COR-L47 (cell line): ENCODE measurements around the gene ALPK3.
A peak's percentile ranks its signal among the peaks of the same experiment; 100 is the strongest.

Source experiments
- DNase-seq: peaks from one replicate; lab custom pipeline; 2025; lab: John Stamatoyannopoulos, UW

The ALPK3 gene

DNA sequence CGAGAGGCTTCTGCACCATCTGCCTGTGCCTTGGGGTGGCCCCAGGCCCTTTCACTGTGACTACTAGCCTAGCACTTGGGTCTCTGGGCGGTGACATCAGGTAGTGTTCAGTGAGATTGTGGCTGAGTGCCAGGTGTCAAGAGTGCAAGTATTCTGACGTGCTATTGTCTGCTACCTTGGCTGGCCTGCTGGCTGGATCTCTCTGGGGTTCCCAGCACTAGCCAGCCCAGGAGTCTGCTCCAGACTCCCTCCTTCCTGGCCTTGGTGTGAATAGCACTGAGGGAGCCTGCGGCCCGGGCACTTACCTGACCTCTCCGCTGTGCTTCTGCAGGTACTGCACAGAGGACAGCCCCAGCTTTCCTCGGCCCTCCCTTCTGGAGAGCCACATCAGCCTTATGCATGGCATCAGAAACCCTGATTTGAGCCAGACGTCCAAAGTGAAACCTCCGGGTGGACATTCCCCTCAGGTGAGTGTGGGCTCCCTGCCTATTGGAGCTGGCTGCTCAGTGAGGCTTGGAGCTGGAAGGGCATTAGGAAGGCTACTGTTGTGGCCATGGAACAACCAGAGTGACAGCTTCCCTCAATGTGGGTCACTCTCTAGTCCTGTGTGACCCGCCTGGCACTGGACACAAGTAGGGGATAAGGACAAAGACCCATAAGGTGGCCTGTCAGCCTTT lies 17.5 kb upstream of the ALPK3 start:
- no peak for DNase-seq

DNA sequence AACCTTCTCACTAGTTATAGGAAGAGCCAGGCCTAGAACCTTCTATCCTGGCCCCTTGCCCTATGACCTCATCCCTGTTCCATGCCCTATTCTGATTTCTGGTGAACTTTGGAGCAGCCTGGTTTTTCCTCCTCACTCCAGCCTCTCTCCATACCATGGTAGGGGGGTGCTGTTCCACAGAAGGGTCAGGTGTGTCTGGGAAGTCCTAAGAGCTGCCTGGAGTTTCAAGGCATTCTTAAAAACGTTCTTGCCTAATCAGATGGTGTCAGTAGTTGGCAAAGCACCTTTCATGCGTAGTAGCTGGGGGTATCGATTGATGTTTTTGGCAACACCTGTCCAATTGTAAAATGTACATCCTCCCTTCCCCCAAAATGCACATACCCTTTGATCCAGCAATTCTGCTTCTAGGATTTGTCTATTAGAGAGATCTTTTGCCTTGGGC lies 16.8 kb upstream of the ALPK3 start:
- DNase-seq = no peak

DNA sequence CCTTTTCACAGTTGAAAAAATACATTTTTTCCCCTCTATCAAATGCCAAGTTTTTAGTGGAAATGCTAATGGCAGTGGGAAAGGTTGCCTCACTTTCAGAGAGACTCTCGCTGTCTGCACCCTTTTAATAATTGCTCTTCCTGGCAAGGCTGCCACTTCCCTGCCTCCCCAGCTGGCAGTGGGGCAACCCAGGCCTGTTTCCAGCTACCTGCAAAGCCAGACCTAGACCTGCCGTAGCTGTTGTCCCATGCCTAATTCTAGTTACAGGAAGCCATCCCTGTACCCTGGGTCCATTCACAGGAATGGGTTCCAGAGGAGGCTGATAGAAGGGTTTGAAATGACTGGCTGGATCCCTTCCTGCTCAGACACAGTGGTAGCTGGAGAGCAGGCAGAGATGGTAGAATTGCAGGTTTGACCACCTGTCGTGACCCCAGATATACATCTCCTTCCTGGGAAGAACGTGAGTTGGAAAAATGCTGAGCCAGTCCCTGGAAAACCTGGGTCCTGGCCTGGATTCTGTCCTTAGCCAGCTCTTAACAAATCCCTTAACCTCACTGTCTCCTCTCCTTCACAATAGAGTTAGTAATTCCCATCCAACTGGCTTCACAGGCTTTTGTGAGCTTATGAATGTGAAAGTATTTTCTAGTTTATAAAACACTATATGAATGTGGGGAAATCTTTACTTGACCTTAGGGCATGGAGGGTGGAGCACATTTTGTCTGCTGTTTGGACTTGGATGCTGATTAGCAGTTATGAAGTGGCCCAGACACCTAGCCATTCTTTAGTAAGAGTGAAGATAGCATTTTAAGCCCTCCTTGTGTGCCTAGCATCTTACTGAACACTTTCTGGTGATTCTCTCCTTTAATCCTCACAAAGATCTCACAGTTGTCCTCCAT lies 12.9 kb upstream of the ALPK3 start:
- no peak for DNase-seq

DNA sequence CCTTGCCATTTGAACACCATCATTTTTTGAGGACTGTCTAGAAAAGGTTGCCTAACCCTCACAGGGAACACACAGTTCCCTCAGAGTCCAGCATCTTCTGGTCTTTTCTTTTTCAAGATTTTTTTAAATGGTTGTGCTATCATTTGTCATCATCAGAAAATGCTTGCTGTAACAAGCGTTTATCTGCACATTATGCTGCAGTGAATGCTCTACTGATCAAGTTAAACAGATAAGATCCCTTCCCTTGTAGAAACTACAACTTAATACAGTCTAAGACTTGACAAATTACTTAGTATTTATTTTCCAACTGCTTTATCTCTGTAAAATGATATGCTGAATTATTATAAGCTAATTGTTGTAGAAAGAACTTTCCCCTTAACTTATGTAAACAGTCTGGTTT lies 11.9 kb upstream of the ALPK3 start:
- DNase-seq = no peak

DNA sequence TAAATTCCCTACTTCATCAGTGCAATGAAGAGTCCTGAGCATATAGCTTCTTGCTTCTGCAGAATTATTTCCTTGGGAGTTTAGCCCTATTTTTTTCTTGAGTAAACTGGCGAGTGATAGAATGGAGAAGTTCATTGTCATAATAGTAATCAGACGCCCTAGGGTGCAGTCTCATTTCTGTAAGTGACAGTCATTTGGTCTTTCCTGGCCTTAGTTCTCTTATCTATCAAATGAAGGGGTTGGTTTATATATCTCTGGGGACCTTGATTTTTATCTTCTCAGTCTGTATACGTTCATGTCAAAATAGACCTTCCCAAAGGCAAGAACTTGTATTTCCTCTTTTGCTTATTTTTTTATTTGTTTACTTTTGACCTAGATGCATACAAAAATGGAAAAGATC lies 9.9 kb upstream of the ALPK3 start:
- DNase-seq = no peak

DNA sequence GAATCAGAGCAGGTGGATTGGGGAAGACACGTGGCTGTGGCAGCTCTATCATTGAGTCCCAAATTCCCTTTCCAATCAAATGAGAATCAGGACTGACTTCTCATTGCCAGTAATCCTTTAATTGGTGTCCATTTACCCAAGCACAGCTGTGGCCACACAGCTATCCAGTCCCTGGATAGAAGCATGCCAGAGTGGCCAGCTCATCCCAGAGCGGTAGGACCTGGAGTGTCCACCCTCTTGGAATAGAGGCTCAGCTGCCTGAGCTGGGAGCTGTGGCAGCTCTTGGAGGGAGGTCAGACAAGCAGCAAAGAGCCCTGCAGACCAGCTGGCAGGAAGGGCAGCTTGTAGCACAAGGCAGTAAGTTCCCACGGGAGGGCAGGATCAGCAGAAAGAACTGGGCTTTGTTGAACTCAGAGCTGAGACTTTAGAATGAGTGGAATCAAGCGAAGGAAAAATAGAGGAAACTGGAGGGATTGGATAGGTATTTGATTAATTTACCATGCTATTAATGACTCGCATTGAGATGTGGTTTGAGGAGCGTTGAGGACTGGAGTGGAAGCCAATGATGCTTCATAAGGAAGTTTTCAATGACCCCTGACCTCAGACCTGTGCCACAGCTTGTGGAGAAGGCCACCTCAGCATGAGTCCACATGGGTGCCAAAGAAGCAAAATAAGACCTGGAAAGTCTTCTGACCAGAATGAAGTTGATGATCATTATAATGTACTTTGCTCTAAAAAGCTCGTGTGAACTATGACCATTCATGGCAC lies 6.9 kb upstream of the ALPK3 start:
- no peak for DNase-seq

DNA sequence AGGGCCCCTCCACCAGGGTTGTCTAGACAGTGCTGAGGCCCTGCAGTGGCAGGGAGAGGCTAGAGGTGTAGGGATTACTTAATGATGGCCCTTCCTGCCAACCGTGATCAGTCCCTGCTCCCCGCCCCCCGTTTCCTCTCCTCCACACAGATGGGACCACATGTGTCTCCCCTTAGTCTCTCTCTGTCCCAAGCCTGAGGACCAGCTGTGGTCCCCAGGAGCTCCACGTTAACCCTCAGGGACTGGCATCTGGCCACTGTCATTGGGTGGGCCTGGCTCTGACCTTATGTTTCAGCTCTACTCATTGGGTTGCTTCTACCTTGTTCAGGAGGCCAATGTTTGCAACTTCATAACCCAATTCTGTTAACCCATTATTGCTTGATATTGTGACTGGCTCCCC lies 6.0 kb upstream of the ALPK3 start:
- no peak for DNase-seq

DNA sequence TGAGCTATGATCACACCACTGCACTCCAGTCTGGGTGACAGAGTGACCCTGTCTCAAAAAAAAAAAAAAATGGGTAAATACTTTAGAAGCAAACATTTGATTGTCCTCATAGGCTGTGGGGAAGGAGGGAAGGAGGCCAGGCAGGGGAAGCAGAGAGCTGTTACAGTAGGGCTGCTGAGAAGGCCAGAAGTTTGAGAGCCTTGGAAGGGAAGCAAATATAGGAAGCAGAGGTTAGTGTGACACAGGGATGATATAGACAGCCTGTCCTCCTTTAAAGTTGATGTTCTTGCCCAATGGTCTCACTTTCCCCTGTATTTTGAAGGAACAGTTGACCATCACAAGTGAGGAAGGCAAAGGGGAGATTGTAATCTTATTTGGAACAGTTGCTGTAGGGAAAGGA lies 5.3 kb upstream of the ALPK3 start:
- no peak for DNase-seq

DNA sequence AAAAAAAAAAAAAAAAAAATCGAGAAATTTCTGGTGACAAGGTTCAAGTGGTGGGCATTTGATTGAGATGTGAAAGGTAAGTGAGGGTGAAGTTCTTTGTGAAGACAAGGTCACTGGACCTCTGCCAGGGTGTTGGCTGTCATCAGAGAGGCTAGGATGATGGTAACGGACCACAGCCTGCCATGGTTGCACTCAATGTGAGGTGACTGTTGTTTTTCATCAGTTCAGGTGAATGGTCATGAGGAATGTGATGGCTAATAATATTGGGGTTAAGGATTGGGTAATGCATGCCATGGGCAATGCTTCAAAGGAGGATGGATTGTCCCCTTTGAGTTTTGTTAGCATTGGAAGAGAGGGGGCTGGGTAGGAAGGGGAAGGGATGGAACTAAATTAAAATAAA lies 4.3 kb upstream of the ALPK3 start:
- DNase-seq = no peak

DNA sequence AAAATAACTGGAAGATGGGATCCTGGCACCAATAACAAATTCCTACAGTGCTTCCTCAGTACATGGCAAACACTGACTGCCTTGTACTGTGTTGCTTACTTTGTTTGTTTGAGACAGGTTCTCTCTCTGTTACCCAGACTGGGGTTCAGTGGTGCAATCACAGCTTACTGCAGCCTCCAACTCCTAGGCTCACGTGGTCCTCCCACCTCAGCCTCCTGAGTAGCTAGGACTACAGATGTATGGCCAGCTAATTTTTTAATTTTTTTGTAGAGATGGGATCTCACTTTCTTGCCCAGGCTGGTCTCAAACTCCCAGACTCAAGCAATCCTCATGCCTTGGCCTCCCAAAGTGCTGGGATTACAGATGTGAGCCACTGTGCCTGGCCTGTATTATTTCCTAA lies 3.7 kb upstream of the ALPK3 start:
- no peak for DNase-seq

DNA sequence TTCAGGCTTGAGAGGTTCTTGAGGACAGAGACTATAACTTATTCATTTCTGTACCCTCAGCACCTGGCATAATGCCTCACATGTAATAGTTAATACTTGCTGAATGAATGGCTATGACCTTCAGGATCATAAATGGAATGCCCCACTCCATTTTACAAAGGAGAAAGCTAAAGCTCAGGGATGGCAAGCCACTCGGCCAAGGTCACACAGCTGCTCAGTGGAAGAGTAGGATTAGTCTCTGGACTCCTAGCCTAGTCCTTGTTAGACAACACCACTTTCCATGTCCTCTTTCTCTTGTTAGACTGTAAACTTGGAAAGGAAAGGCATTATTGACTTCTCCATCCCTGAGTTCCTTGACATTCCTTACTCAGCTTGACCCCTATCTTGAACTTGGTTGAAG lies 3.2 kb upstream of the ALPK3 start:
- no peak for DNase-seq

DNA sequence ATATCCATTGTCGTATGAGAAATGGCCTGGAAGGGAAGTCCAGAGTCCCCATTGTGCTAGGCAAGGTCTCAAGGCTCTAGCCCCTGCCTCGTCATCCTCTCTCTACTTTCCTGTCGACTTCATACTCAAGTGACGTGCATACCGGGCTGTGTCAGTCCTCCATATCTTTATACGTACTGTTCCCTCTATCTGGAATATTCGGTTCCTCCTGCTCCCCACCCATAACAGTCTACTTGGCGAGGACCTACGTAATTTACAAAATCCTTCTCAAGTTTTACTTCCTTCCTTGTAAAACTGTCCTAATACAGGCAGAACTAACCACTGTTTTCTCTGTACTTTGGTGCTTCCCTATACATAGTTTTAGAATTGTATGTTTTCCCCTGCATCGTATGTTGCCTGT lies 2.2 kb upstream of the ALPK3 start:
- DNase-seq = no peak

DNA sequence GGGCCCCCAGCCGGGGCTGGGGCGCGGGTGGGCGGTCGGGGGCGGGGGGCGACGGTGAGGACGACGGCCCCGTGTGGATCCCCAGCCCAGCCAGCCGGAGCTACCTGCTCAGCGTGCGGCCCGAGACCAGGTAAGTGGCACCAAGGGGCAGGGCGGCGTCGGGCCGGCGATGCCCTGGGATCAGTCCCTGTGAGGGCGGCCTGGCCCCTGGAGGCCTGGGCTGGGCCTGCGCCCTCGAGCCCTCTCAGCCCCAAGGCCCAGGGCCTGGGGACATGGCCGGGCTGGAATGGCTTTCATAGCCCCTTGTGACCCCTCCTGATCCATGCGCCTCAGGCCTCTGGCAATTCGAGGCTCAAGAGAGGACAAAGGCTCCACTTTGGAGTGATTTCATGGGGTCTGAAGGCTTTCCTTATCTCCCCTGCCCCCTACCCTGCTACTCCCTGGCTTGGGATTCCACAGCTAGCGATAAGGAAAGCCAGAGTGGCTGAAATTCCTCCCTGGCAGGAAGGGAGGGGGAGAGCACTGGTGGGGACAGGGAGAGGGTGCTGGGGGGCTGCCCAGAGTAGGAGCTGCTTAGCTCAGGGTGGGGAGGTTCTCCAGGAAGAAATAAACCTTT lies 418 bp downstream of the ALPK3 start:
- no peak for DNase-seq

DNA sequence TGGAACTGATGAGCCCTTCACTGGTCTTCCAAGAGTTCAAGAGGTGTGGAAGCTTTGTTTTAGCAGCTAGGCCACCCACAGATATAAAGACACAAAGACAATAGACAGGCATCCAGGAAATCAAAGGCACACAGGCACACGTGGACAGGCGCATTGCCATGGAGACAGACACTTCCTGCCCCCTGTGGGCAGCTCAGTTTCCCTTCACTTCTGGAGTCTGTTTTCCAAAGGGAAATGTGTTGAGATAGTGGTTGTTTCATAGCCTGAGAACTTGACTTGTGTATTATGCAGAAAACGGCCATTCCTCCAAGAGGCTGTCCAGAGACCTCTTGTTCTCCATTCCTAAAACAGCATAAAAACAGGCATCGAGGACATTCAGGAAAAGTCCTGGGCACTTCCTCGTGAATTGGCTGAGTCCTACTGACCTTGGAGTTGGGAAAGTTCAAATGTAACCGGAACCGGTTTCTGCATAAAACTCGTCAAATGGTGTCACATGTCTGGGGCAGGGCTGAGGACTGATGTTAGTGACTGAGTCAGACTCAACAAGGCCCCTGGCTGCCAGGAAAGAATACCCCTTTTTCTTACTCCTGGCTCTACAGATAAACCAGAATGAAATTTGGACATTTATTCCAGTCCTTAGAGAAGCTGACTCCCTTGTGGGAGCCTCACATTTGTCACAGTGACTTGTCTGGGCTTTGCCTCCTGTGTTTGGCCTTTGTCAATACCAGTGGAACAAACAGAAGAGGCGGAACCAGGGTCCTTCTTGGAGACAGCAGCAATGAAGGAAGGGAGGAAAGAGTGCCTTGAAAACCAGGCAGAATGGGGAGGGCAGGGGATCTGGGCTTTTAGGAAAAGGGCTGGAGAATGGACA lies 1.3 kb downstream of the ALPK3 start:
- peak; percentile 84 for DNase-seq

DNA sequence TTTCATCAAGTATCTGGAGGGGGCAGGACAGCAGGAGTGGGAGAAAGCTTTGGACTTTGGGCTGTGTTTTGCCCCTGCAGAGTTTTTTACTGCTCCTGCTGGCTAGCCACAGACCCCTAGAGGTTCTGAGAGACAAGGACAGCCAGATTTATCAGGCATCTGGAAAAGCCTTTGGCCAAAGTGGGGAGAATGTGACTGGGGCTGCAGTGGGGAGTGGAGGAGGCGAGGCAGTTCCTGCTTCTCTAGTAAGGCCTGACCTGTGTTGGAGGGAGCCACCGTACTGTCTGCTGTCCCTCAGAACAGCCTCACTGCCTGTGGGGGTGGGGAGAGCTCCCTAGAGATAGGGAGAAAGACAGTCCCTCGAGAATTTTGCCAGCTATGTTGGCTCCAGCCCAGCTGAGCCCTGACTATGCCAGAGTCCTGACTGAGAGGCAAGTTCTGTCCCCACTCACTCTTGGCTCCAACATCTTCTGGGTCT lies 2.2 kb downstream of the ALPK3 start:
- no peak for DNase-seq

DNA sequence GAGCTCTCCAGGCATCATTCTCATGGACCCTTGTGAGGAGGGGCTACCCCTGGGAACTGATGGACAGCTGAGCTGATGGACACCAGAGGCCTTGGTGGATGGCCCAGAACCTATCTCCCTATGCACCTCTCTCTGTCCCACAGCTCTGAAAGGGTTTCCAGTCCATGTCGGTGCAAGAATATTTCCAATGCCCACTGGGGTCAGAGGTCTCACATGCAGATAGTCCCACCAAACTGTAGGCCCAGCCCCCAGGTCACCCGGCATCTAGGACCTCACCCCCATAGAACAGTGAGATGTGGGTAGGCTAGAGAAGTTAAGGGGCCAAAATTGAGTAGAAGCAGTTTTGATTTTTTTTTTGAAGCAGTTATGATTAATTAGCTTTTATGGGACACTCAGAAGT lies 2.6 kb downstream of the ALPK3 start:
- DNase-seq = no peak

DNA sequence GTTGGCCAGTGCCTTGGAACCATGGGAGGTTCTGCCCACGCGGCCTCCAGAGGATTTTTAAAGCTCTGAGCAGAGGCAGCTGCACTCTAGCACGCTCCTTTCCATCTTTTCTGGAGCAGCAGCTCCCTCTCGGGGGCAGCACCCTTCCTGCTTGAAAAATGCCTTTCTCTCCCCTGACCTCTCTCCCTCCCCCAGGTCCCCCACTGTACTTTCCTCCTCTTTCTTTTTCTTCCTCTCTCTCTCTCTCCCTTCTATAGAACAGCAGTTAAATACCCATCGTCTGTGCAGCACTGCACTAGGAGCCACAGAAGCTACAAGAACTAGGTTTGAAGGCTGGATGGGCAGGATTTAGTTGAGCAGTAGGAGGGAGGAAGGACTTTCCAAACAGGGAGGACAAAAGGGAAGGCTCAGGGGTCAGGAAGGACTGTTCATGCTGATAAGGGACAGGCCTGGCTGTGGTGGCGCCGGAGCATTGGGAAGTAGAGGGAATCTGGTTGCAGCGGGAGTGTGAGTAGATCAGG lies 4.4 kb downstream of the ALPK3 start:
- no peak for DNase-seq

DNA sequence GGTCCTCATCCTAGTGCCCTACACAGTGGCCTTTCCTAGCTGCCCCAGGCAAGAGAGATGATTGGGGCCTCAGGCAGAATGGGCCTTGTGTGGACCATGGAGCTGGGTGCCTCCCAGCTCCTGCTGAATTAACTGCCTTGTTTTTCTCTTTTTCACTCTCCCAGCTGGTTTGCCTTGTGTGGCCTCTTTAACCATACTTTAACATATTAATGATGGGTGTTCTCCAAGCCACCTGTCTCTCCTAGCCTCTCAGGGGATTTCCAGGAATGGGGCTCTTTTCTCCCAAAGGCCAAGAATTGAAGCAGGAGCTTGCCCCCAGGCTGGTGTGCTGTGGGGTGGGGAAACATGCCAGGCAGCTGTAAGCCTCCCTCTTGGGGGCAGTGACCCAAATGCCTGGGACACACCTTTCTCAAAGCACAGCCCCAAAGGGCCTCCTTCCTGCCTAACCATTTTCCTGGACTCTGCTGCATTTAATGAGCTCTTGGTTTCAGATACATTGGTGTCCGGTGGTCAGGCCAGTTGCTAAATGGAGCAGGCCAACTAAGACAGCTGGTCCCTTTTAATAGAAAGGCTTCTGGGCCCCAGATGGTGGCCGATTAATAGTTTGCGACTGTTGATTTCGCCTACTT lies 5.6 kb downstream of the ALPK3 start:
- no peak for DNase-seq

DNA sequence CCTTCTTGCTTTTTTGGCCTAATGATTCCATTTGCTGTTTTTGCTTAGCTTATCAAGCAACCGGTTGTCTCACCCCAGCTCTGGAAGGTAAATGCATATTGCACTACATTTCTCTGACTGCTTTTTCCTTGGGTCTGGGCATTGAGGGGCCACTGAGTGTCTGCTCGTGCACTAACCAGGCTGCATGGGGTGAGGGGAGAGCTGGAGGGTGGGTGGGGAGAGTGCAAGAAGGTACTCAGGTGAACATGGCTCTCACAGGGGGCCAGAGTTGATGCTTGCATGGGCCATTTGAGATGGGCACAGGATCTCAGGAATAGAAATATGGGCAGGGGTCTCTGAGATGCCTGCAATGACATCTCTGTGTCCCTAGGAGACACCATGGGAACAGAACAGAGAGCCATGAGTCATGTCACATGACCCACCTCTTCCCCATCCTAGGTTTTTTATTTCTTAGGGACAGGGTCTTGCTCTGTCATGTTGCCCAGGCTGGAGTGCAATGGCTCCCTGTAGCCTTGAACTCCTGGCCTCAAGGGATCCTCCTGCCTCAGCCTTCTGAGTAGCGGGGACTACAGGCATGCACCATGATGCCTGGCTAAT lies 6.2 kb downstream of the ALPK3 start:
- no peak for DNase-seq
